H1 (cell line): Measurements from ENCODE around the gene CPNE5. TPM values are rescaled to one million over a fixed set of nuclear protein-coding genes. Genes with fewer than 3 reads are reported as not detected.

Source experiments
- CTCF ChIA-PET: fragments of 300-600 bp; sonication (Branson Sonifier 250); formaldehyde crosslinking; loops from one replicate; lab custom pipeline; 2021; ENCODE audit not compliant: partially characterized antibody; lab: Charles Lee
- POLR2A ChIA-PET: fragments of 300-600 bp; sonication (Branson Sonifier 250); formaldehyde crosslinking; loops from one replicate; lab custom pipeline; 2021; ENCODE audit warnings: inconsistent platforms; ENCODE audit not compliant: partially characterized antibody; lab: Charles Lee
- DNase-seq, 2 experiments: peaks; one replicate each; pipeline versions ENCODE4 v3.0.0 to v3.0.0-alpha.2; 2010 to 2022; ENCODE audit warnings: low spot score in 2 of 2, low read depth in 1 of 2, mixed read lengths in 1 of 2
- FAIRE-seq: peaks from 2 replicates; lab custom pipeline; 2011; peaks lifted over from hg19 to GRCh38; lab: Jason Lieb, UNC
- H2AFZ ChIP-seq: 2 replicates; pipeline ENCODE4 v1.8.1; 2012; ENCODE audit warnings: low read length, inconsistent platforms
- H2AK5ac ChIP-seq: 2 replicates; pipeline ENCODE4 v1.6.1; 2013; ENCODE audit warnings: low read depth, low read length
- H2BK120ac ChIP-seq: replicated peaks from 2 replicates; pipeline ENCODE3; 2013; ENCODE audit warnings: low read depth, low read length, inconsistent platforms
- H2BK12ac ChIP-seq: 2 replicates; pipeline ENCODE4 v1.6.1; 2013; ENCODE audit warnings: low read depth, low read length
- H2BK15ac ChIP-seq: 2 replicates; pipeline ENCODE4 v1.6.1; 2013; ENCODE audit warnings: low read length
- H2BK20ac ChIP-seq: 2 replicates; pipeline ENCODE4 v1.6.1; 2013; ENCODE audit warnings: low read length
- H2BK5ac ChIP-seq: 2 replicates; pipeline ENCODE4 v1.6.1; 2013; ENCODE audit warnings: low read depth, low read length
- H3K14ac ChIP-seq: 2 replicates; pipeline ENCODE4 v1.6.1; 2013; ENCODE audit warnings: inconsistent platforms; ENCODE audit not compliant: insufficient read length
- H3K18ac ChIP-seq: 2 replicates; pipeline ENCODE4 v1.6.1; 2013; ENCODE audit warnings: low read length; ENCODE audit errors: extremely low read depth
- H3K23ac ChIP-seq: 2 replicates; pipeline ENCODE4 v1.6.1; 2013; ENCODE audit warnings: inconsistent platforms; ENCODE audit not compliant: insufficient read length
- H3K23me2 ChIP-seq: 2 replicates; pipeline ENCODE4 v1.6.1; 2013; ENCODE audit warnings: low read depth, low read length
- H3K27ac ChIP-seq: 2 replicates; pipeline ENCODE4 v1.6.1; 2011; ENCODE audit warnings: low read depth, low read length, inconsistent platforms
- H3K27me3 ChIP-seq, 4 experiments: replicated peaks in 1 of 4; 1 replicate in 1 of 4; 2 replicates in 3 of 4; pipeline versions ENCODE4 v1.6.1 to v1.8.1; 2011 to 2013; ENCODE audit warnings: low read length in 3 of 4, mild to moderate bottlenecking in 3 of 4, inconsistent platforms in 2 of 4, mixed read lengths in 2 of 4, moderate library complexity in 1 of 4; ENCODE audit not compliant: control insufficient read depth in 3 of 4, insufficient read depth in 3 of 4; ENCODE audit errors: extremely low read depth in 1 of 4
- H3K36me3 ChIP-seq, 4 experiments: 2 replicates each; pipeline versions ENCODE4 v1.6.1 to v1.8.1; 2011 to 2013; ENCODE audit warnings: mild to moderate bottlenecking in 4 of 4, low read length in 3 of 4, moderate library complexity in 2 of 4, control low read depth in 1 of 4, inconsistent platforms in 1 of 4; ENCODE audit not compliant: insufficient read depth in 4 of 4, control insufficient read depth in 2 of 4
- H3K4ac ChIP-seq: replicated peaks from 2 replicates; pipeline ENCODE3; 2013; ENCODE audit warnings: low read length, low read depth, mixed read lengths, inconsistent platforms; ENCODE audit not compliant: insufficient read length
- H3K4me1 ChIP-seq, 4 experiments: replicated peaks in 1 of 4; 1 replicate in 1 of 4; 2 replicates in 3 of 4; pipeline versions ENCODE4 v1.6.1 to v1.8.1; 2011 to 2013; ENCODE audit warnings: low read length in 3 of 4, inconsistent platforms in 2 of 4, mixed read lengths in 1 of 4; ENCODE audit not compliant: insufficient read depth in 4 of 4, control insufficient read depth in 3 of 4
- H3K4me2 ChIP-seq, 2 experiments: 2 replicates each; pipeline versions ENCODE4 v1.6.1 to v1.8.1; 2011 to 2013; ENCODE audit warnings: low read depth in 2 of 2, low read length in 2 of 2, control low read depth in 1 of 2, inconsistent platforms in 1 of 2, mild to moderate bottlenecking in 1 of 2; ENCODE audit not compliant: insufficient read depth in 1 of 2
- H3K4me3 ChIP-seq, 4 experiments: fragments of 200-600, 300-600 bp in 1 of 4; sonication (generic), shearing (Covaris generic), sonication (Bioruptor Twin) in 1 of 4; 2 replicates each; pipeline versions ENCODE4 v1.5.1 to v1.8.1; 2011 to 2016; ENCODE audit warnings: low read length in 4 of 4, low read depth in 3 of 4, control low read depth in 2 of 4, inconsistent platforms in 2 of 4, mild to moderate bottlenecking in 2 of 4, mixed read lengths in 1 of 4, moderate library complexity in 1 of 4; ENCODE audit not compliant: insufficient read depth in 2 of 4; ENCODE audit errors: extremely low read depth in 1 of 4
- H3K56ac ChIP-seq: replicated peaks from 2 replicates; pipeline ENCODE3; 2013; ENCODE audit warnings: low read depth, mild to moderate bottlenecking, mixed read lengths, low read length, inconsistent platforms; ENCODE audit not compliant: insufficient read length
- H3K79me1 ChIP-seq: 2 replicates; pipeline ENCODE4 v1.6.1; 2013; ENCODE audit warnings: low read depth, low read length, control low read depth
- H3K79me2 ChIP-seq, 2 experiments: 2 replicates each; pipeline versions ENCODE4 v1.6.1 to v1.8.1; 2012 to 2013; ENCODE audit warnings: low read length in 2 of 2, mild to moderate bottlenecking in 2 of 2, inconsistent platforms in 1 of 2; ENCODE audit not compliant: insufficient read depth in 2 of 2, control insufficient read depth in 1 of 2
- H3K9ac ChIP-seq, 4 experiments: replicated peaks in 1 of 4; 1 replicate in 1 of 4; 2 replicates in 3 of 4; pipeline versions ENCODE4 v1.6.1 to v1.8.1; 2011 to 2013; ENCODE audit warnings: low read depth in 3 of 4, low read length in 3 of 4, control low read depth in 2 of 4, mild to moderate bottlenecking in 2 of 4, moderate library complexity in 2 of 4, inconsistent platforms in 1 of 4; ENCODE audit errors: extremely low read depth in 1 of 4
- H3K9me3 ChIP-seq, 2 experiments: 2 replicates each; pipeline versions ENCODE4 v1.6.1 to v1.8.1; 2012 to 2013; ENCODE audit warnings: mild to moderate bottlenecking in 2 of 2, moderate library complexity in 2 of 2, control low read depth in 1 of 2, inconsistent platforms in 1 of 2, low read depth in 1 of 2, low read length in 1 of 2, mixed read lengths in 1 of 2; ENCODE audit not compliant: insufficient read depth in 2 of 2
- H4K20me1 ChIP-seq, 2 experiments: replicated peaks in 1 of 2; 2 replicates each; pipeline versions ENCODE3 to v1.8.1; 2011 to 2013; ENCODE audit warnings: inconsistent platforms in 2 of 2, low read length in 2 of 2, mild to moderate bottlenecking in 1 of 2; ENCODE audit not compliant: insufficient read depth in 2 of 2, control insufficient read depth in 1 of 2
- H4K5ac ChIP-seq: 2 replicates; pipeline ENCODE4 v1.6.1; 2013; ENCODE audit warnings: low read length, low read depth, mixed read lengths, inconsistent platforms; ENCODE audit not compliant: insufficient read length
- H4K8ac ChIP-seq: 2 replicates; pipeline ENCODE4 v1.8.0; 2013; ENCODE audit warnings: mild to moderate bottlenecking, moderate library complexity, low read length, inconsistent platforms; ENCODE audit not compliant: insufficient read depth; ENCODE audit errors: extremely low read depth
- H4K91ac ChIP-seq: replicated peaks from 2 replicates; pipeline ENCODE3; 2013; ENCODE audit warnings: low read length, mixed read lengths, inconsistent platforms; ENCODE audit not compliant: insufficient read length
- ATF2 ChIP-seq: IDR thresholded peaks from 2 replicates; pipeline ENCODE4 v1.6.1; 2012; ENCODE audit warnings: low read length, inconsistent platforms
- WGBS, 2 experiments: shearing (Covaris generic) in 1 of 2; methylation state at CpG; one replicate each; pipeline versions ENCODE4 v1.1.6 to v1.1.7; 2013 to 2015; ENCODE audit warnings: low lambda C conversion rate in 2 of 2, mixed read lengths in 2 of 2, inconsistent platforms in 1 of 2, low coverage in 1 of 2, missing lambda C conversion rate in 1 of 2; ENCODE audit not compliant: insufficient replicate concordance in 2 of 2, insufficient coverage in 1 of 2, insufficient read length in 1 of 2; ENCODE audit errors: extremely low coverage in 1 of 2, missing lambda C conversion rate in 1 of 2; 5-methylcytosine and 5-hydroxymethylcytosine counted together
- polyA plus RNA-seq, 7 experiments: library from polyadenylated mRNA; depleted of rRNA in 3 of 7; stranded (reverse) in 5 of 7; unstranded in 2 of 7; fragments of >200 nt in 5 of 7; fragments of 200-250 nt in 2 of 7; gene quantifications; 1 replicate in 5 of 7; 2 replicates in 1 of 7; 4 replicates in 1 of 7; pipeline versions ENCODE4 v1.2.1 to v1.2.3, GENCODE V29; 2011 to 2013; ENCODE audit warnings: missing spikeins in 2 of 7, mixed read lengths in 2 of 7
- total RNA-seq: library from RNA; stranded (reverse); fragmentation: NEBNext Ultra II Directional; extraction: Animal tissue kit (Norgen Biotek cat#: 25700); gene quantifications from 2 replicates; pipeline ENCODE4 v1.2.1, GENCODE V29; 2021

Gene CPNE5
- total and polyA plus RNA-seq, 2 of the 8 experiments (the other 6 are each of a cell fraction or from before 2014, with no cell fraction given): 0.88 to 1.8 TPM

- no peak overlapping the region for H4K91ac ChIP-seq
- H2BK12ac ChIP-seq: no peak overlapping the region
- no peaks in the 10 kb centered on the region for H3K9me3 ChIP-seq
- no peak overlapping the region for H2BK15ac ChIP-seq
- H4K8ac ChIP-seq: no peak overlapping the region
- no peak overlapping the region for H3K18ac ChIP-seq
- no peak overlapping the region for H3K27ac ChIP-seq
- ChIA-PET CTCF (interaction anchor here (1.1 to 1.4 kb wide), 2 partner anchors 16 to 33 kb away, joined by 3 to 4 read pairs; no protein-coding TSS in a partner anchor), POLR2A (no interaction called here)
- no peak overlapping the region for H2BK120ac ChIP-seq
- no peaks in the 10 kb centered on the region for H3K79me1 ChIP-seq
- H3K4me2 ChIP-seq: no peak overlapping the region
- no peak for DNase-seq
- no peak overlapping the region for H3K4ac ChIP-seq
- no peak overlapping the region for H3K56ac ChIP-seq
- H2AK5ac ChIP-seq: no peak overlapping the region
- peaks cover 0 to 5% (median 3%) of the 10 kb centered on the region in 4 experiments; a peak in 5 of 7 replicates for H3K4me1 ChIP-seq
- H3K4me3 ChIP-seq: no peak overlapping the region
- WGBS, 2 experiments: 89% methylated on average over 13 of the region's 13 CpGs; no CpG with 5 or more reads in 1 of the 2 experiments
- no peak for FAIRE-seq
- no peak overlapping the region for H4K5ac ChIP-seq
- no peak overlapping the region for H2BK5ac ChIP-seq
- H3K27me3 ChIP-seq: no peaks in the 10 kb centered on the region; a peak in 1 of 7 replicates
- H3K23me2 ChIP-seq: no peaks in the 10 kb centered on the region
- no peaks in the 10 kb centered on the region for H3K79me2 ChIP-seq
- H3K9ac ChIP-seq: no peak overlapping the region
- H3K14ac ChIP-seq: no peak overlapping the region
- no peaks in the 10 kb centered on the region for H3K36me3 ChIP-seq
- no peak overlapping the region for H2AFZ ChIP-seq
- no peak overlapping the region for H3K23ac ChIP-seq
- no peaks in the 10 kb centered on the region for H4K20me1 ChIP-seq
- H2BK20ac ChIP-seq: no peak overlapping the region
- TF ChIP-seq ATF2: no peak
These were observed 99.1 kb downstream of the CPNE5 start for GRCh38 chr6:36739947-36740817.
